Activated CD4-positive, alpha-beta T cell treated with anti-CD3 and anti-CD28 coated beads, Interleukin-2, amount 10 ng/mL, durations not matched to agents 7 days and 5 days (primary cell): ENCODE data around the gene TRIM65. TPM values are rescaled to one million over a fixed set of nuclear protein-coding genes. Genes with fewer than 3 reads are reported as not detected.

Experiments
- CTCF ChIA-PET: fragments of 350-600 bp; sonication (Branson Sonifier 250); formaldehyde crosslinking; loops from one replicate; lab custom pipeline; 2021; ENCODE audit warnings: antibody characterized with exemption; lab: Charles Lee
- POLR2A ChIA-PET: fragments of 350-600 bp; sonication (Branson Sonifier 250); formaldehyde crosslinking; loops from one replicate; lab custom pipeline; 2021; ENCODE audit warnings: antibody characterized with exemption; lab: Charles Lee
- DNase-seq: peaks from one replicate; pipeline ENCODE4 v3.0.0-alpha.2; 2020
- H3K27ac Mint-ChIP-seq: one replicate; pipeline ENCODE4 v1.8.0; 2021; ENCODE audit warnings: mild to moderate bottlenecking, moderate library complexity, mixed read lengths
- H3K27me3 Mint-ChIP-seq: one replicate; pipeline ENCODE4 v1.8.0; 2021; ENCODE audit warnings: mixed read lengths
- H3K36me3 Mint-ChIP-seq: one replicate; pipeline ENCODE4 v1.8.0; 2021; ENCODE audit warnings: low read depth, mixed read lengths
- H3K4me1 Mint-ChIP-seq: one replicate; pipeline ENCODE4 v1.8.0; 2021; ENCODE audit warnings: mixed read lengths
- H3K4me3 Mint-ChIP-seq: one replicate; pipeline ENCODE4 v1.8.0; 2021; ENCODE audit warnings: mild to moderate bottlenecking, moderate library complexity, mixed read lengths
- H3K9me3 Mint-ChIP-seq: one replicate; pipeline ENCODE4 v1.8.0; 2021; ENCODE audit warnings: mixed read lengths
- total RNA-seq, 2 experiments: library from RNA; stranded (reverse); gene quantifications; one replicate each; pipeline ENCODE4 v1.2.3, GENCODE V29; 2021

TRIM65 gene
- total RNA-seq, 2 experiments from 2014 or later, result 26.5 to 28.7 TPM

- Mint-ChIP-seq H3K9me3 (no peaks in the 10 kb centered on the region), H3K27ac (no peak overlapping the region), H3K4me1 (peaks cover 6% of the 10 kb centered on the region), H3K36me3 (peaks cover 4% of the 10 kb centered on the region), H3K4me3 (no peak overlapping the region), H3K27me3 (no peaks in the 10 kb centered on the region)
- ChIA-PET CTCF (interaction anchor here (0.6 kb wide), 1 partner anchor 9 kb away, joined by 3 read pairs; the partner anchor contains the start of gene MRPL38), POLR2A (no interaction called here)
- no peak for DNase-seq
These were observed 16.9 kb upstream of the TRIM65 start for GRCh38 chr17:75913537-75914210.

DNA sequence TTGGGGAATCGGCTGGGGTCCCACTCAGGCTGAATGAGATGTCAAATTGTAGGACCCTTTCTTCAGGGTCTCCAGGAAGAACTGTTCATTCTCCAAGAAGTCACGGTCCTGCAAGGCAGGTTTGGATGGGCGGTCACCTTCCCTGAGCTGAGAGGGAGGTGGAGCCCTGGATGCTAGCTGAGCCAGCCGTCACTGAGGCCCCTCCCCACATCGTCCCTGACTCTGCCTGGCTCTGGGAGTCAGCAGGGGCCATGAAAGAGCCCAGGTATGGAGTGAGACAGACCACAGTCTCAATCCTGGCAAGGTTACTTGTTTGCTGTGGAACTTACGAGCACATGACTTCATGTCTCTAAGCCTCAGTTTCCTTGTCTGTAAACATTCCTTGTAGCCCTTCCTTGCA is 13.9 kb upstream of the TRIM65 start:
- no peak overlapping the region for H3K27ac Mint-ChIP-seq
- ChIA-PET CTCF (interaction anchor here (0.9 to 3.8 kb wide), 4 partner anchors 13 to 97 kb away, joined by 3 to 18 read pairs (median 8); partner anchors contain the start of gene CDK3), POLR2A (no interaction called here)
- no peaks in the 10 kb centered on the region for H3K27me3 Mint-ChIP-seq
- no peak for DNase-seq
- peaks cover 13% of the 10 kb centered on the region for H3K4me1 Mint-ChIP-seq
- peaks cover 2% of the 10 kb centered on the region for H3K36me3 Mint-ChIP-seq
- H3K9me3 Mint-ChIP-seq, result no peaks in the 10 kb centered on the region
- no peak overlapping the region for H3K4me3 Mint-ChIP-seq

- ChIA-PET POLR2A (no interaction called here), CTCF (interaction anchor here (0.7 to 3.8 kb wide), 3 partner anchors 49 to 96 kb away, joined by 3 to 18 read pairs (median 11); partner anchors contain the start of gene CDK3)
- Mint-ChIP-seq H3K27me3 (no peaks in the 10 kb centered on the region), H3K4me3 (no peak overlapping the region), H3K4me1 (peaks cover 16% of the 10 kb centered on the region), H3K27ac (no peak overlapping the region), H3K9me3 (no peaks in the 10 kb centered on the region), H3K36me3 (peaks cover 2% of the 10 kb centered on the region)
- no peak for DNase-seq
These were observed 13.1 kb upstream of the TRIM65 start for GRCh38 chr17:75909812-75910274.

DNA sequence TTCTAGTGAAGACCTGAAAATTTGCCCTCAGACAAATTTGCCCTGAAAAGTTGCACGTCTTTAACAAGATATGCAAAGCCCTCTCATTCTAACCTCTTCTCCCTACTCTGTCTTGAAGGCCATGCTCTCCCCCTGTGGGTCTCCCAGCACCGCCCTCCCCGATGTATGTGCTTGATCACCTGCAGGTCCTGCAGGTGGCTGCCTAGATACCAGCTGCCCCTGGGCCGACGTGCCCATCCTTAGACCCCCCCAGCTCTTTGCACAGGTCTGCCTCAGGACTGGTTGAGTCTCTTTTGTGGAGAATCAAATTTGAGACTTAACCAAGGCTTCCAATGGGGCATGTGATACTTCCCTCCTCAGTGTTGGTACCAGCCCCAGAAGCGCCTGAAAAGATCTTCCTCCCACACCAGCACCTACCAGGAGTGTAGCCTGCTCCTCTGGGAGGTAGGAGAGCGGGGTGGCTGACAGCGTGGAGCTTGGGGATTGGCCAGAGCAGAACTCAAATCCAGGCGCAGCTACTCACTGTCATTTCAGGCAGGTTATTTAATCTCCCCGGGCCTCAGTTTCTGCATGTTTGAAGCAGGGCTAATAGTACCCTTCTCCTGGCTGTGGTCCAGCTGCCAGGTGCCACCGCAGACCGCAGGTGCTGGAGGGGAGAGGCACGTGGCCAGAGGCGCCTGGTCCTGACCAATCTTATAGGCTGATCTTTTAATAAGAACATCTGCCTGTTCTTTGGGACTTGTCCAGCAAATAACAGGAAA is 12.5 kb upstream of the TRIM65 start:
- DNase-seq, result no peak
- no peak overlapping the region for H3K27ac Mint-ChIP-seq
- H3K4me1 Mint-ChIP-seq, result peaks cover 16% of the 10 kb centered on the region
- peaks cover 2% of the 10 kb centered on the region for H3K36me3 Mint-ChIP-seq
- no peak overlapping the region for H3K4me3 Mint-ChIP-seq
- ChIA-PET POLR2A (no interaction called here), CTCF (interaction anchor here (0.7 to 3.8 kb wide), 3 partner anchors 48 to 96 kb away, joined by 3 to 18 read pairs (median 11); partner anchors contain the start of gene CDK3)
- H3K27me3 Mint-ChIP-seq, result no peaks in the 10 kb centered on the region
- no peaks in the 10 kb centered on the region for H3K9me3 Mint-ChIP-seq

- no peaks in the 10 kb centered on the region for H3K9me3 Mint-ChIP-seq
- H3K4me1 Mint-ChIP-seq, result peaks cover 22% of the 10 kb centered on the region
- CTCF ChIA-PET, result no interaction called here
- H3K27ac Mint-ChIP-seq, result no peak overlapping the region
- H3K36me3 Mint-ChIP-seq, result peaks cover 2% of the 10 kb centered on the region
- DNase-seq, result no peak
- no peaks in the 10 kb centered on the region for H3K27me3 Mint-ChIP-seq
- POLR2A ChIA-PET, result no interaction called here
- H3K4me3 Mint-ChIP-seq, result no peak overlapping the region
These were observed 11.4 kb upstream of the TRIM65 start for GRCh38 chr17:75908201-75908600.

DNA sequence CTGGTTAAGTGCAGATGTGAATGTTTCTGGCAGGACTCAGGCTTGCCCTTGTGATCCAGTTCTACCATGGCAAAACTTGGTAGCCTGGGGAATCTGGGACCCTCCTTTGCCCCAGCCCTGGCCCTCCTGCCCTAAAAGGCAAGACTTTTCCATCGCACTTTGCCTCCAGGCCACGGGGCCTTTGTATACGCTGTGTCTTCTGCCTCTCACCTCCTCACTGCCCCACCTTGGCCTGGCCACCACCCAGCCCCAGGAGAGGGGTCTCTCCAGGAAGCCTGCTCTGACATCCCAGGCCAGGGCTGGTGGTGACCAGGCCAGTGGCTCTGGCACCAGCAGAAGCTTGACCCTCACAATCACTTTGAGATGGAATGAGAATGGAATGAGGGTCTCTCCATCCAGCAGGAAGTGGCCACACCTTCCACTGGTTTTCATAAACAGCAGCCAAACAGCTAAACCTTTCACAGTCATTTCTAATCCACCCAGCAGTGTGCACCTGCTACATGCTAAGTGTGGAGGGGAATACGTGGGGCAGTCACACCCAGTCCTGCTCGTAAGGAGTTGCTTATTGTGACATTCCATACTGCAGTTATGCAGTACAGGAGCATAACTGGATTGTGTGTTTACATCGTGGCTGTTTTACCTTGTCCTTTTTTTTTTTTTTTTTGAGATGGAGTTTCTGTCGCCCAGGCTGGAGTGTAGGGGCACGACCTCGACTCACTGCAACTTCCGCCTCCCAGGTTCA is 9.6 kb upstream of the TRIM65 start:
- POLR2A ChIA-PET, result no interaction called here
- Mint-ChIP-seq H3K27ac (peak overlapping the region; percentile 60), H3K4me1 (peaks cover 22% of the 10 kb centered on the region), H3K27me3 (no peaks in the 10 kb centered on the region), H3K4me3 (no peak overlapping the region), H3K9me3 (no peaks in the 10 kb centered on the region), H3K36me3 (peaks cover 3% of the 10 kb centered on the region)
- DNase-seq, result no peak
- CTCF ChIA-PET, result interaction anchor here (0.6 to 4.0 kb wide), 16 partner anchors 9 to 372 kb away, joined by 3 to 28 read pairs (median 4); partner anchors contain the start of genes FBF1 and TRIM65

DNA sequence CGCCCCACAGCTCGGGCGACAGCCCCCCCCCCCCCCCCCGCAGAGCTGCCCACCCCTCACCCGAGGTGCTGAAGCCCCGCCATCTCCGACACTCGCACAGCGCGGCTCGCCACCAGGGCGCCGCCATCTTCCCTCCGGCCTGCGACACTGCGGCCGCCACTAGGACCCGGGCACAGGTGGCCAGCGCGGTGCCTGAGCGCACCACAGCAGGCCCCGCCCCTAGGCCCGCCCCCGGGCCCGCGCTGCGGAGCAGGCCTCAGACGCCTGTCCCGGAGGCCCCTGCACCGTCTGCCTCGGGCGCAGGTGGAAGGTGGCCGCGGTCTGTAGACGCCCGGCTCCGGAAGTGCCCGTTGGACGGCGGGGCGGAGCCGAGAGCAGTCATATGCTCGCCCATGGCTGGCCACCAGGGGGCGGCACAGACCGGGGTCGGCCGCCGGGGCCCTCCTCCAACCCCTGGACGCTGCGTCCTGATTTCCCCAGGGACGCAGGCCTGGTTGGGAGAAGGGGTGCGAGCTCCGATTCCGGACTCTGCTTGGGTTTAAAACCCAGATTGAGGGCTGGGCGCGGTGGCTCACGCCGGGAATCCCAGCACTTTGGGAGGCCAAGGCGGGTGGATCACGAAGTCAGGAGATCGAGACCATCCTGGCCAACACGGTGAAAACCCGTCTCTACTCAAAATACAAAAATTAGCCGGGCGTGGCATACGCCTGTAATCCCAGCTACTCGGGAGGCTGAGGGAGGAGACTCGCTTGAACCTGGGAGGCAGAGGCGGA is 8.2 kb upstream of the TRIM65 start, which contains the start of gene MRPL38:
Gene MRPL38 (minus strand): TSS at position 136 of the 773 bp plus-strand sequence. CDS start 9 bp downstream, at position 127.
- POLR2A ChIA-PET, result no interaction called here
- H3K9me3 Mint-ChIP-seq, result no peaks in the 10 kb centered on the region
- peak within 1 kb of the TSS; percentile 94 for H3K27ac Mint-ChIP-seq
- no peaks in the 10 kb centered on the region for H3K27me3 Mint-ChIP-seq
- H3K4me3 Mint-ChIP-seq, result peak within 1 kb of the TSS; percentile 85
- CTCF ChIA-PET, result interaction anchor here (0.8 to 4.0 kb wide), 18 partner anchors 8 to 240 kb away, joined by 3 to 28 read pairs (median 4); partner anchors contain the start of genes FBF1 and TRIM65
- H3K4me1 Mint-ChIP-seq, result peaks cover 20% of the 10 kb centered on the region
- H3K36me3 Mint-ChIP-seq, result peaks cover 3% of the 10 kb centered on the region
- peak; percentile 95 for DNase-seq

GRCh38 chr17:75902406-75902805 is 5.7 kb upstream of the TRIM65 start:
- H3K9me3 Mint-ChIP-seq, result no peaks in the 10 kb centered on the region
- H3K36me3 Mint-ChIP-seq, result peaks cover 7% of the 10 kb centered on the region
- H3K4me3 Mint-ChIP-seq, result no peak overlapping the region
- ChIA-PET CTCF (interaction anchor here (0.6 to 2.0 kb wide), 6 partner anchors 24 to 100 kb away, joined by 3 to 5 read pairs (median 4); partner anchors contain the start of genes TRIM47 and WBP2), POLR2A (no interaction called here)
- H3K4me1 Mint-ChIP-seq, result peaks cover 21% of the 10 kb centered on the region
- H3K27ac Mint-ChIP-seq, result peak overlapping the region; percentile 5
- DNase-seq, result no peak
- no peaks in the 10 kb centered on the region for H3K27me3 Mint-ChIP-seq

- Mint-ChIP-seq H3K4me3 (no peak overlapping the region), H3K9me3 (no peaks in the 10 kb centered on the region), H3K27me3 (no peaks in the 10 kb centered on the region), H3K4me1 (peaks cover 22% of the 10 kb centered on the region), H3K36me3 (peaks cover 8% of the 10 kb centered on the region), H3K27ac (no peak overlapping the region)
- POLR2A ChIA-PET, result no interaction called here
- no peak for DNase-seq
- CTCF ChIA-PET, result interaction anchor here (1.4 to 2.0 kb wide), 4 partner anchors 24 to 101 kb away, joined by 3 to 5 read pairs (median 4); partner anchors contain the start of gene WBP2
These were observed 5.0 kb upstream of the TRIM65 start for GRCh38 chr17:75901727-75902126.

DNA sequence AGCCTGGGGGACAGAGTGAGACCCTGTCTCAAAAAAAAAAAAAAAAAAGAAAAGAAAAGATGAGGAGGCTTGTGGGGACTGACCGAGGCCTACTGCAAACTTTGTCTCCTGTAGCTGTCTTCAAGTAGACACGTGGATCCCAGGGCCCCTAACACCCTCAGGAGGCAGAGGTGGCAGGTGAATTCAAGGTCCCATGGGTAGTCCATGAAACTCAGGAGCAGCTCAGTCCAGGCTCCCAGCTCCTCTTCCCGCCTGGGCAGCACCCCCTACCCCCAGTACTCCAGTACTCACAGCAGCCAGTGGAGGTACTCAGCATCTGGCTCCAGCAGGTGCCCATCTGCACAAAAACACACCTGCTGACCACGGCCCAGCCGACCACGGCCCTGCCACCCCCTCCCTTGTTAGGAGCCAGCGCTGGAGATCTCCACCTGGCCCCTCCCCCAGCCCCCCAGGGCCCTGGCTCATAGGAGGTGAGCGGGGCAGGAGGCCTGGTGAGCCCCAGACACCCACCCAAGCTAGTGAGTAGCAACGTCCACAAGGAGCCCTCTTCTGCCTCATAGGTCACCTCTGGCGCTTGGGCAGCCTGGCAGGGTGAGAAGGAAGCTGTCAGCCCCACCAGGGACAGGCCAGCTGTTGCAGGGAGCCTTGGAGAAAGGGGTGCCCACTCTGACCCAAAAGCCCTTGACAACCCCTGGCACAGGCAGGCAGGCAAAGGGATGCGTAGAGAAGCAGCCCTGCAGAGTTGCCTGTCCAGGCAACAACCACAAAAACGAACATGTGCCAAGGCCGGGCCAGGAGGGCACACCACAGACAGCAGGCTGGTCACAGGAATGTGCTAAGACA is 4.2 kb upstream of the TRIM65 start:
- Mint-ChIP-seq H3K27ac (no peak overlapping the region), H3K4me1 (peaks cover 16% of the 10 kb centered on the region), H3K4me3 (no peak overlapping the region), H3K27me3 (no peaks in the 10 kb centered on the region), H3K36me3 (peaks cover 8% of the 10 kb centered on the region), H3K9me3 (no peaks in the 10 kb centered on the region)
- ChIA-PET CTCF (interaction anchor here (0.7 to 1.4 kb wide), 6 partner anchors 25 to 147 kb away, joined by 3 read pairs; no protein-coding TSS in a partner anchor), POLR2A (no interaction called here)
- DNase-seq, result no peak
